K562 (cell line): ENCODE data around the gene TERB1. TPM values are rescaled to one million over a fixed set of nuclear protein-coding genes. Genes with fewer than 3 reads are reported as not detected.

ENCODE experiments used
- CCNT2 ChIP-seq: IDR thresholded peaks from 2 replicates; pipeline ENCODE4 v1.6.1; 2011; ENCODE audit warnings: borderline replicate concordance, low read depth, mild to moderate bottlenecking, moderate library complexity, mixed read lengths, low read length; ENCODE audit not compliant: insufficient read length; ENCODE audit errors: extremely low read depth
- FOSL1 ChIP-seq: fragments of 200-800 bp; sonication (Bioruptor generic); conservative IDR thresholded peaks from 2 replicates; pipeline ENCODE4 v1.6.1; 2016; ENCODE audit warnings: missing genetic modification characterization, missing compliant biosample characterization
- FUS ChIP-seq: fragments of 200-400 bp; formaldehyde crosslinking; optimal IDR thresholded peaks from 2 replicates; pipeline ENCODE3; 2017; ENCODE audit warnings: low read depth, low read length
- NFIC ChIP-seq: fragments of 450-650 bp; IDR thresholded peaks from 2 replicates; pipeline ENCODE4 v1.6.1; 2017; ENCODE audit warnings: mild to moderate bottlenecking, inconsistent platforms
- NFYB ChIP-seq: IDR thresholded peaks from 2 replicates; pipeline ENCODE4 v1.6.1; 2011; ENCODE audit warnings: mild to moderate bottlenecking, moderate library complexity; ENCODE audit not compliant: insufficient read length; ENCODE audit errors: extremely low read depth
- PML ChIP-seq: IDR thresholded peaks from 2 replicates; pipeline ENCODE4 v1.6.1; 2012; ENCODE audit warnings: low read length, inconsistent platforms
- RUNX1 ChIP-seq: sonication (generic); IDR thresholded peaks from 2 replicates; pipeline ENCODE4 v1.6.1; 2016; ENCODE audit warnings: antibody characterized with exemption, low read depth
- ZNF311 ChIP-seq: fragments of 250-450 bp; sonication (Bioruptor Pico); IDR thresholded peaks from 2 replicates; pipeline ENCODE4 v1.4.0; 2020; ENCODE audit warnings: mild to moderate bottlenecking, moderate library complexity
- polyA plus RNA-seq, 8 experiments: library from polyadenylated mRNA; depleted of rRNA in 4 of 8; stranded (reverse) in 5 of 8; unstranded in 3 of 8; fragments of >200 nt; fragmentation: Nextera tagmentation in 2 of 8; fragmentation: Illumina TruSeq in 1 of 8; extraction: Ambion mirVana in 2 of 8; extraction: Trizol in 1 of 8; gene quantifications; 2 replicates each; pipeline versions ENCODE4 v1.2.1 to v1.2.3, GENCODE V29; 2011 to 2014; ENCODE audit warnings: inconsistent platforms in 1 of 8, missing spikeins in 1 of 8
- total RNA-seq, 7 experiments: library from RNA; depleted of rRNA in 6 of 7; stranded (reverse); fragments of >200 nt in 6 of 7; fragmentation: Illumina TruSeq in 2 of 7; extraction: Trizol in 2 of 7; gene quantifications; 2 replicates each; pipeline versions ENCODE4 v1.2.1 to v1.2.3, GENCODE V29; 2011 to 2021; ENCODE audit warnings: low replicate concordance in 1 of 7
- TF ChIP-seq, protein P1 (sequence below): fragments of 450-650 bp; formaldehyde crosslinking; IDR thresholded peaks from 2 replicates; pipeline ENCODE4 v1.4.0; 2022; ENCODE audit warnings: missing genetic modification characterization
- TF ChIP-seq, protein P2 (sequence below): sonication (generic); formaldehyde crosslinking; IDR thresholded peaks from 2 replicates; pipeline ENCODE4 v1.8.1; 2023; ENCODE audit warnings: missing genetic modification reagents, mild to moderate bottlenecking, borderline replicate concordance
- TF ChIP-seq, protein P3 (sequence below): sonication (generic); formaldehyde crosslinking; IDR thresholded peaks from 2 replicates; pipeline ENCODE4 v1.9.0; 2022; ENCODE audit warnings: mild to moderate bottlenecking, missing genetic modification reagents
- TF ChIP-seq, protein P4 (sequence below), 2 experiments: fragments of 450-650 bp; IDR thresholded peaks; 2 replicates each; pipeline ENCODE4 v1.6.1; 2016
- TF ChIP-seq, protein P5 (sequence below): sonication (generic); formaldehyde crosslinking; IDR thresholded peaks from 2 replicates; pipeline ENCODE4 v1.8.0; 2022; ENCODE audit warnings: mild to moderate bottlenecking, missing genetic modification reagents, borderline replicate concordance

Gene TERB1
- total and polyA plus RNA-seq, 9 of the 15 experiments (the other 6 are each of a cell fraction or from before 2014, with no cell fraction given) = not detected

DNA sequence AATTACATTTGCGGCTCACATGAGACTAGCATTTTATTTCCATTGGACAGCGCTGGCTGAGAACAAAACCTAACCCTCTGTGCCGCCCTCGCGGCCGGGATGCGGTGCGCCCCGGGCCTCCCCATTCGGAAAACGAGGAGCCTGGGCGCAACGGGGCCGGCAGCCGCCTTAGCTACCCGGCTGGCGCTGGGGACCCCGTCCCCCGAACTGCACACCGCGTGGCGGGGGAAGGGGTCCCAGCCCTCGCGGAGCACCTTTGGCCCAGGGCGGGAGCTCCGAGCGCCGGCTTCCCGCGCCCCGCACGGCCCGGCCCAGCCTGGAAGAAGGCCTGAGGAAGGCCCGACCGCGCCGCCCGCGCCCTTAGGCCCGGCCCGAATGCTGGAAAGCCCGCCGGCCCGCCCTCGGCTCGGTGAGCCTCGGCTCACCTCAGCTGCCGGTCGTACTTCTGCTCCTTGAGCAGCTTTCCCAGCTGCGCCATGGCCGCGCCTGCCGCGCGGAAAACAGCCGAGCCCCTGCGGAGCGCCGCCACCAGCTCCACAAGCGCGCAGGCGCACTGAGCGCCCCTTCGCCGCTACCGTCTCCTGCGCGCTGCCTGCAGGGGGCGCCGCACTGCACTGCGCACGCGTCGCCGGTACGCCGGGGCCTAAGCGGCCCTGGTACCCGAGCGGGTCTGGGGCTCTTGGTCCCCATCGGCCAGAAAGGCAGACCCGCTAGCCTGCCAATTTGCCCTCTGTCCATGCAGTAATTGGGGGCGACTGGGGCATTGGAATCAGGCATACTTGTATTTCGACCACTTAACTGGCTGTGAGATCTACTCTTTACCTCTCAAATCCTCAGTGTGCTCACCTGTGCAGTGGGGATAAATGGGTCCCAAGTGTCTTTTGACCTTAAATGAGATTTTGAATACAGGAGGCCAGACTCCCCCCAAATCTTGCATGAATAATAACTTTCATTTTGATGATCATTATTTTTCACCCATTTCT is 29.3 kb upstream of the TERB1 start, which contains the start of gene NAE1 (continued):
- TF ChIP-seq NFYB = no peak
- TF ChIP-seq, protein P1, sequence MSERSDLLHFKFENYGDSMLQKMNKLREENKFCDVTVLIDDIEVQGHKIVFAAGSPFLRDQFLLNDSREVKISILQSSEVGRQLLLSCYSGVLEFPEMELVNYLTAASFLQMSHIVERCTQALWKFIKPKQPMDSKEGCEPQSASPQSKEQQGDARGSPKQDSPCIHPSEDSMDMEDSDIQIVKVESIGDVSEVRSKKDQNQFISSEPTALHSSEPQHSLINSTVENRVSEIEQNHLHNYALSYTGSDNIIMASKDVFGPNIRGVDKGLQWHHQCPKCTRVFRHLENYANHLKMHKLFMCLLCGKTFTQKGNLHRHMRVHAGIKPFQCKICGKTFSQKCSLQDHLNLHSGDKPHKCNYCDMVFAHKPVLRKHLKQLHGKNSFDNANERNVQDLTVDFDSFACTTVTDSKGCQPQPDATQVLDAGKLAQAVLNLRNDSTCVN (CRISPR knock-in tag) = no peak
- TF ChIP-seq FUS = peak; percentile 73
- peak; percentile 83 for TF ChIP-seq CCNT2
- peak; percentile 64; the same call in 1 of the 2 replicates for TF ChIP-seq PML
- no peak for TF ChIP-seq FOSL1 (tag)
- TF ChIP-seq, protein P2, sequence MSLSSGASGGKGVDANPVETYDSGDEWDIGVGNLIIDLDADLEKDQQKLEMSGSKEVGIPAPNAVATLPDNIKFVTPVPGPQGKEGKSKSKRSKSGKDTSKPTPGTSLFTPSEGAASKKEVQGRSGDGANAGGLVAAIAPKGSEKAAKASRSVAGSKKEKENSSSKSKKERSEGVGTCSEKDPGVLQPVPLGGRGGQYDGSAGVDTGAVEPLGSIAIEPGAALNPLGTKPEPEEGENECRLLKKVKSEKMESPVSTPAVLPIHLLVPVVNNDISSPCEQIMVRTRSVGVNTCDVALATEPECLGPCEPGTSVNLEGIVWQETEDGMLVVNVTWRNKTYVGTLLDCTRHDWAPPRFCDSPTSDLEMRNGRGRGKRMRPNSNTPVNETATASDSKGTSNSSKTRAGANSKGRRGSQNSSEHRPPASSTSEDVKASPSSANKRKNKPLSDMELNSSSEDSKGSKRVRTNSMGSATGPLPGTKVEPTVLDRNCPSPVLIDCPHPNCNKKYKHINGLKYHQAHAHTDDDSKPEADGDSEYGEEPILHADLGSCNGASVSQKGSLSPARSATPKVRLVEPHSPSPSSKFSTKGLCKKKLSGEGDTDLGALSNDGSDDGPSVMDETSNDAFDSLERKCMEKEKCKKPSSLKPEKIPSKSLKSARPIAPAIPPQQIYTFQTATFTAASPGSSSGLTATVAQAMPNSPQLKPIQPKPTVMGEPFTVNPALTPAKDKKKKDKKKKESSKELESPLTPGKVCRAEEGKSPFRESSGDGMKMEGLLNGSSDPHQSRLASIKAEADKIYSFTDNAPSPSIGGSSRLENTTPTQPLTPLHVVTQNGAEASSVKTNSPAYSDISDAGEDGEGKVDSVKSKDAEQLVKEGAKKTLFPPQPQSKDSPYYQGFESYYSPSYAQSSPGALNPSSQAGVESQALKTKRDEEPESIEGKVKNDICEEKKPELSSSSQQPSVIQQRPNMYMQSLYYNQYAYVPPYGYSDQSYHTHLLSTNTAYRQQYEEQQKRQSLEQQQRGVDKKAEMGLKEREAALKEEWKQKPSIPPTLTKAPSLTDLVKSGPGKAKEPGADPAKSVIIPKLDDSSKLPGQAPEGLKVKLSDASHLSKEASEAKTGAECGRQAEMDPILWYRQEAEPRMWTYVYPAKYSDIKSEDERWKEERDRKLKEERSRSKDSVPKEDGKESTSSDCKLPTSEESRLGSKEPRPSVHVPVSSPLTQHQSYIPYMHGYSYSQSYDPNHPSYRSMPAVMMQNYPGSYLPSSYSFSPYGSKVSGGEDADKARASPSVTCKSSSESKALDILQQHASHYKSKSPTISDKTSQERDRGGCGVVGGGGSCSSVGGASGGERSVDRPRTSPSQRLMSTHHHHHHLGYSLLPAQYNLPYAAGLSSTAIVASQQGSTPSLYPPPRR (CRISPR knock-in tag) = no peak
- TF ChIP-seq NFIC = no peak
- TF ChIP-seq, protein P3, sequence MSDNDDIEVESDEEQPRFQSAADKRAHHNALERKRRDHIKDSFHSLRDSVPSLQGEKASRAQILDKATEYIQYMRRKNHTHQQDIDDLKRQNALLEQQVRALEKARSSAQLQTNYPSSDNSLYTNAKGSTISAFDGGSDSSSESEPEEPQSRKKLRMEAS (CRISPR knock-in tag) = peak; percentile 69
- TF ChIP-seq ZNF311 (CRISPR knock-in tag) = no peak
- TF ChIP-seq RUNX1 = no peak
- TF ChIP-seq, protein P4, sequence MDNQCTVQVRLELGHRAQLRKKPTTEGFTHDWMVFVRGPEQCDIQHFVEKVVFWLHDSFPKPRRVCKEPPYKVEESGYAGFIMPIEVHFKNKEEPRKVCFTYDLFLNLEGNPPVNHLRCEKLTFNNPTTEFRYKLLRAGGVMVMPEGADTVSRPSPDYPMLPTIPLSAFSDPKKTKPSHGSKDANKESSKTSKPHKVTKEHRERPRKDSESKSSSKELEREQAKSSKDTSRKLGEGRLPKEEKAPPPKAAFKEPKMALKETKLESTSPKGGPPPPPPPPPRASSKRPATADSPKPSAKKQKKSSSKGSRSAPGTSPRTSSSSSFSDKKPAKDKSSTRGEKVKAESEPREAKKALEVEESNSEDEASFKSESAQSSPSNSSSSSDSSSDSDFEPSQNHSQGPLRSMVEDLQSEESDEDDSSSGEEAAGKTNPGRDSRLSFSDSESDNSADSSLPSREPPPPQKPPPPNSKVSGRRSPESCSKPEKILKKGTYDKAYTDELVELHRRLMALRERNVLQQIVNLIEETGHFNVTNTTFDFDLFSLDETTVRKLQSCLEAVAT (IDR thresholded peaks at IDR 0.05) = peak in 1 of 2 experiments; percentile 10; a peak in 1 of 4 replicates
- TF ChIP-seq, protein P5, sequence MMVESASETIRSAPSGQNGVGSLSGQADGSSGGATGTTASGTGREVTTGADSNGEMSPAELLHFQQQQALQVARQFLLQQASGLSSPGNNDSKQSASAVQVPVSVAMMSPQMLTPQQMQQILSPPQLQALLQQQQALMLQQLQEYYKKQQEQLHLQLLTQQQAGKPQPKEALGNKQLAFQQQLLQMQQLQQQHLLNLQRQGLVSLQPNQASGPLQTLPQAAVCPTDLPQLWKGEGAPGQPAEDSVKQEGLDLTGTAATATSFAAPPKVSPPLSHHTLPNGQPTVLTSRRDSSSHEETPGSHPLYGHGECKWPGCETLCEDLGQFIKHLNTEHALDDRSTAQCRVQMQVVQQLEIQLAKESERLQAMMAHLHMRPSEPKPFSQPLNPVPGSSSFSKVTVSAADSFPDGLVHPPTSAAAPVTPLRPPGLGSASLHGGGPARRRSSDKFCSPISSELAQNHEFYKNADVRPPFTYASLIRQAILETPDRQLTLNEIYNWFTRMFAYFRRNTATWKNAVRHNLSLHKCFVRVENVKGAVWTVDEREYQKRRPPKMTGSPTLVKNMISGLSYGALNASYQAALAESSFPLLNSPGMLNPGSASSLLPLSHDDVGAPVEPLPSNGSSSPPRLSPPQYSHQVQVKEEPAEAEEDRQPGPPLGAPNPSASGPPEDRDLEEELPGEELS (CRISPR knock-in tag) = peak; percentile 70; the same call in 1 of the 2 replicates
